K562 (cell line): ENCODE results near the gene PTPN7. TPM values are rescaled to one million over a fixed set of nuclear protein-coding genes. Genes with fewer than 3 reads are reported as not detected.

ENCODE experiments used
- ATF4 ChIP-seq: fragments of 450-650 bp; formaldehyde crosslinking; IDR thresholded peaks from 2 replicates; pipeline ENCODE4 v1.4.0; 2022; ENCODE audit warnings: mild to moderate bottlenecking, moderate library complexity
- DPF2 ChIP-seq: fragments of 450-650 bp; IDR thresholded peaks from 2 replicates; pipeline ENCODE4 v1.6.1; 2016
- KLF6 ChIP-seq: fragments of 250-450 bp; sonication (Bioruptor Pico); IDR thresholded peaks from 2 replicates; pipeline ENCODE4 v1.4.0; 2020; ENCODE audit warnings: mild to moderate bottlenecking, moderate library complexity, borderline replicate concordance
- MYNN ChIP-seq, 2 experiments: sonication (generic); formaldehyde crosslinking in 1 of 2; IDR thresholded peaks; 2 replicates each; pipeline versions ENCODE4 v1.5.0 to v1.6.1; 2016 to 2020; ENCODE audit warnings: antibody characterized with exemption in 1 of 2, missing genetic modification reagents in 1 of 2
- NR3C1 ChIP-seq: sonication (generic); formaldehyde crosslinking; IDR thresholded peaks from 2 replicates; pipeline ENCODE4 v1.8.1; 2022; ENCODE audit warnings: missing genetic modification reagents
- POLR3G ChIP-seq: IDR thresholded peaks from 2 replicates; pipeline ENCODE4 v1.6.1; 2011; ENCODE audit not compliant: insufficient read length, insufficient replicate concordance; ENCODE audit errors: extremely low read depth
- ZBTB12 ChIP-seq: fragments of 250-450 bp; sonication (Bioruptor Pico); IDR thresholded peaks from 2 replicates; pipeline ENCODE4 v1.4.0; 2020
- ZNF239 ChIP-seq: fragments of 250-450 bp; sonication (Bioruptor Pico); IDR thresholded peaks from 2 replicates; pipeline ENCODE4 v1.4.0; 2020; ENCODE audit warnings: mild to moderate bottlenecking
- ZNF263 ChIP-seq: sonication (generic); formaldehyde crosslinking; IDR thresholded peaks from 2 replicates; pipeline ENCODE4 v1.8.0; 2022; ENCODE audit warnings: mild to moderate bottlenecking, missing genetic modification reagents, borderline replicate concordance
- ZNF518B ChIP-seq: fragments of 250-450 bp; sonication (Bioruptor Pico); IDR thresholded peaks from 2 replicates; pipeline ENCODE4 v1.5.0; 2021; ENCODE audit warnings: mild to moderate bottlenecking, moderate library complexity
- ZNF785 ChIP-seq: fragments of 250-450 bp; sonication (Bioruptor Pico); IDR thresholded peaks from 2 replicates; pipeline ENCODE4 v1.4.0; 2020; ENCODE audit warnings: mild to moderate bottlenecking
- polyA plus RNA-seq, 8 experiments: library from polyadenylated mRNA; depleted of rRNA in 4 of 8; stranded (reverse) in 5 of 8; unstranded in 3 of 8; fragments of >200 nt; fragmentation: Nextera tagmentation in 2 of 8; fragmentation: Illumina TruSeq in 1 of 8; extraction: Ambion mirVana in 2 of 8; extraction: Trizol in 1 of 8; gene quantifications; 2 replicates each; pipeline versions ENCODE4 v1.2.1 to v1.2.3, GENCODE V29; 2011 to 2014; ENCODE audit warnings: inconsistent platforms in 1 of 8, missing spikeins in 1 of 8
- total RNA-seq, 7 experiments: library from RNA; depleted of rRNA in 6 of 7; stranded (reverse); fragments of >200 nt in 6 of 7; fragmentation: Illumina TruSeq in 2 of 7; extraction: Trizol in 2 of 7; gene quantifications; 2 replicates each; pipeline versions ENCODE4 v1.2.1 to v1.2.3, GENCODE V29; 2011 to 2021; ENCODE audit warnings: low replicate concordance in 1 of 7

PTPN7 gene
- total and polyA plus RNA-seq, 9 of the 15 experiments (the other 6 are each of a cell fraction or from before 2014, with no cell fraction given), result 18.7 to 144 (median 120) TPM

GRCh38 chr1:202165942-202166843, 5.8 kb upstream of the PTPN7 start (continued):
- no peak for TF ChIP-seq ZBTB12 (CRISPR knock-in tag)
- no peak for TF ChIP-seq ZNF239 (CRISPR knock-in tag)
- TF ChIP-seq ZNF518B, result no peak
- peak; percentile 53 for TF ChIP-seq MYNN (IDR thresholded peaks at IDR 0.05)
- TF ChIP-seq MYNN (CRISPR knock-in tag; IDR thresholded peaks at IDR 0.05), result no peak
- peak; percentile 92 for TF ChIP-seq ZNF263 (CRISPR knock-in tag)
- TF ChIP-seq POLR3G, result no peak
- TF ChIP-seq KLF6 (CRISPR knock-in tag), result no peak
- no peak for TF ChIP-seq ZNF785 (CRISPR knock-in tag)
- no peak for TF ChIP-seq ATF4 (CRISPR knock-in tag)
- peak; percentile 56 for TF ChIP-seq DPF2
- TF ChIP-seq NR3C1 (CRISPR knock-in tag), result no peak
- TF ChIP-seq, all 486 proteins: peak for 74
